GM12878 (cell line): ENCODE data around the gene BARHL1. TPM values are rescaled to one million over a fixed set of nuclear protein-coding genes. Genes with fewer than 3 reads are reported as not detected.

ENCODE experiments used
- ATAC-seq: fragments of 200-7000 bp; cut with Tn5 transposase; 3 replicates; pipeline ENCODE4 v1.9.1; 2020; ENCODE audit warnings: mild to moderate bottlenecking, moderate library complexity
- BruUV-seq: library from RNA; stranded (reverse); fragments of 400-500 nt; replicated peaks from 2 replicates; lab custom pipeline; 2021; lab: Mats Ljungman, UMichigan
- CTCF ChIA-PET: fragments of 300-600 bp; sonication (Branson Sonifier 250); formaldehyde crosslinking; extraction: SDS; loops from one replicate; lab custom pipeline; 2021; ENCODE audit warnings: inconsistent platforms; lab: Yijun Ruan, JAX
- POLR2A ChIA-PET: fragments of 350-600 bp; formaldehyde crosslinking; extraction: SDS; loops from one replicate; lab custom pipeline; 2021; ENCODE audit warnings: inconsistent platforms; lab: Charles Lee
- RAD21 ChIA-PET: fragments of 300-600 bp; sonication (Branson Sonifier 250); formaldehyde crosslinking; loops from one replicate; lab custom pipeline; 2023; ENCODE audit warnings: antibody characterized with exemption; ENCODE audit not compliant: unreplicated experiment; lab: Charles Lee
- SMC1A ChIA-PET: fragments of 300-600 bp; sonication (Branson Sonifier 250); formaldehyde crosslinking; loops from one replicate; lab custom pipeline; 2023; ENCODE audit not compliant: unreplicated experiment, uncharacterized antibody; lab: Charles Lee
- DNase-seq: peaks from one replicate; pipeline ENCODE4 v3.0.0-alpha.2; 2011; ENCODE audit warnings: low read depth, low spot score
- FAIRE-seq: peaks from 3 replicates; lab custom pipeline; 2011; peaks lifted over from hg19 to GRCh38; lab: Jason Lieb, UNC
- H2AFZ ChIP-seq: 2 replicates; pipeline ENCODE4 v1.6.0; 2011; ENCODE audit warnings: low read depth, low read length, control low read depth; ENCODE audit not compliant: control insufficient read depth
- H3K27ac ChIP-seq: 2 replicates; pipeline ENCODE4 v1.5.1; 2011; ENCODE audit warnings: control low read depth; ENCODE audit not compliant: control insufficient read depth, insufficient read depth
- H3K27me3 ChIP-seq, 2 experiments: replicated peaks in 1 of 2; 2 replicates each; pipeline versions ENCODE4 v1.6.0 to v1.6.1; 2011; ENCODE audit warnings: low read length in 1 of 2; ENCODE audit not compliant: control insufficient read depth in 2 of 2, insufficient read depth in 2 of 2
- H3K36me3 ChIP-seq, 2 experiments: 2 replicates each; pipeline ENCODE4 v1.5.1; 2011; ENCODE audit warnings: low read length in 1 of 2; ENCODE audit not compliant: control insufficient read depth in 2 of 2, insufficient read depth in 2 of 2
- H3K4me1 ChIP-seq: 2 replicates; pipeline ENCODE4 v1.6.1; 2011; ENCODE audit warnings: mild to moderate bottlenecking, low read length, moderate library complexity, mixed read lengths; ENCODE audit not compliant: control insufficient read depth, insufficient read depth
- H3K4me2 ChIP-seq: 2 replicates; pipeline ENCODE4 v1.6.0; 2011; ENCODE audit warnings: control low read depth; ENCODE audit not compliant: control insufficient read depth, insufficient read depth
- H3K4me3 ChIP-seq: fragments of 200-600 bp; sonication (generic); 2 replicates; pipeline ENCODE4 v1.5.1; 2016
- H3K79me2 ChIP-seq: 2 replicates; pipeline ENCODE4 v1.6.0; 2011; ENCODE audit warnings: low read length; ENCODE audit not compliant: control insufficient read depth, insufficient read depth
- H3K9ac ChIP-seq: 2 replicates; pipeline ENCODE4 v1.8.0; 2011; ENCODE audit warnings: low read length, control low read depth, mixed read lengths; ENCODE audit not compliant: control insufficient read depth, insufficient read depth
- H3K9me3 ChIP-seq: replicated peaks from 3 replicates; pipeline ENCODE4 v1.5.1; 2011; ENCODE audit warnings: mild to moderate bottlenecking, low read length; ENCODE audit not compliant: control insufficient read depth, insufficient read depth
- H4K20me1 ChIP-seq: 2 replicates; pipeline ENCODE4 v1.6.0; 2011; ENCODE audit not compliant: control insufficient read depth, insufficient read depth
- CHD4 ChIP-seq: fragments of 200-600 bp; sonication (generic); IDR thresholded peaks from 2 replicates; pipeline ENCODE4 v1.6.1; 2016; ENCODE audit warnings: mild to moderate bottlenecking
- CREM ChIP-seq: IDR thresholded peaks from 2 replicates; pipeline ENCODE4 v1.6.1; 2014; ENCODE audit warnings: antibody characterized with exemption, low read depth
- EP300 ChIP-seq, 2 experiments: fragments of 150-350 bp in 1 of 2; IDR thresholded peaks; 2 replicates each; pipeline ENCODE4 v1.6.1; 2011 to 2012; ENCODE audit warnings: low read depth in 2 of 2, low read length in 2 of 2, borderline replicate concordance in 1 of 2, improper control_type of control experiment in 1 of 2, inconsistent platforms in 1 of 2; ENCODE audit not compliant: control insufficient read depth in 1 of 2
- EZH2 ChIP-seq: IDR thresholded peaks from 2 replicates; pipeline ENCODE4 v1.6.1; 2012; ENCODE audit warnings: low read depth, mild to moderate bottlenecking, control low read depth, inconsistent platforms, low read length, borderline replicate concordance; ENCODE audit not compliant: control insufficient read depth
- KLF5 ChIP-seq: fragments of 450-650 bp; IDR thresholded peaks from 2 replicates; pipeline ENCODE4 v1.6.1; 2014; ENCODE audit warnings: mild to moderate bottlenecking; ENCODE audit not compliant: partially characterized antibody
- LARP7 ChIP-seq: fragments of 450-650 bp; IDR thresholded peaks from 2 replicates; pipeline ENCODE4 v1.6.1; 2017; ENCODE audit warnings: mild to moderate bottlenecking
- POLR2AphosphoS2 ChIP-seq: IDR thresholded peaks from 2 replicates; pipeline ENCODE4 v1.6.1; 2011; ENCODE audit warnings: low read depth, mild to moderate bottlenecking, low read length, improper control_type of control experiment, moderate library complexity
- SIN3A ChIP-seq: IDR thresholded peaks from 2 replicates; pipeline ENCODE4 v1.6.1; 2012; ENCODE audit warnings: low read depth, low read length, improper control_type of control experiment
- SP1 ChIP-seq: IDR thresholded peaks from one replicate; pipeline ENCODE4 v1.6.1; 2011; ENCODE audit warnings: low read depth, low read length
- YY1 ChIP-seq: IDR thresholded peaks from 2 replicates; pipeline ENCODE4 v1.6.1; 2011; ENCODE audit warnings: low read depth, mild to moderate bottlenecking, low read length
- WGBS: methylation state at CpG from one replicate; pipeline ENCODE4 v1.1.6; 2016; ENCODE audit warnings: low lambda C conversion rate; ENCODE audit not compliant: insufficient replicate concordance, insufficient coverage; ENCODE audit errors: missing lambda C conversion rate; 5-methylcytosine and 5-hydroxymethylcytosine counted together
- in situ Hi-C: fragments of 300-500 bp; cut with MboI; formaldehyde crosslinking; loops from 9 replicates; pipeline ENCODE4 v1.14.3; 2018; ENCODE audit warnings: mixed read lengths
- intact Hi-C: fragments of 100-400 bp; cut with micrococcal nuclease; formaldehyde crosslinking; loops from one replicate; pipeline ENCODE4 v1.14.2; 2022; ENCODE audit not compliant: unreplicated experiment
- polyA plus RNA-seq, 11 experiments: library from polyadenylated mRNA; depleted of rRNA in 4 of 11; unstranded in 6 of 11; stranded (reverse) in 5 of 11; fragments of >200 nt; fragmentation: Nextera tagmentation in 4 of 11; fragmentation: Illumina TruSeq in 1 of 11; extraction: Ambion mirVana in 4 of 11; extraction: Trizol in 1 of 11; gene quantifications; 1 replicate in 1 of 11; 2 replicates in 10 of 11; pipeline versions ENCODE4 v1.2.1 to v1.2.3, GENCODE V29; 2011 to 2016; ENCODE audit warnings: inconsistent platforms in 2 of 11, missing spikeins in 2 of 11, low read depth in 1 of 11
- total RNA-seq, 4 experiments: library from RNA; depleted of rRNA in 3 of 4; stranded (reverse); fragments of >200 nt in 3 of 4; fragmentation: Illumina TruSeq in 1 of 4; extraction: Trizol in 1 of 4; gene quantifications; 2 replicates each; pipeline versions ENCODE4 v1.2.1 to v1.2.3, GENCODE V29; 2013 to 2021
- TF ChIP-seq, protein P1 (sequence below): fragments of 450-650 bp; IDR thresholded peaks from 2 replicates; pipeline ENCODE4 v1.6.1; 2017; ENCODE audit warnings: mild to moderate bottlenecking, low read depth, inconsistent platforms; ENCODE audit not compliant: poor library complexity, severe bottlenecking
- TF ChIP-seq, protein P2 (sequence below): IDR thresholded peaks from 2 replicates; pipeline ENCODE4 v1.6.1; 2012; ENCODE audit warnings: low read depth, low read length, improper control_type of control experiment
- TF ChIP-seq, protein P3 (sequence below): fragments of 450-650 bp; IDR thresholded peaks from 2 replicates; pipeline ENCODE4 v1.6.1; 2017; ENCODE audit warnings: mild to moderate bottlenecking, moderate library complexity
- TF ChIP-seq, protein P4 (sequence below): fragments of 450-650 bp; IDR thresholded peaks from 2 replicates; pipeline ENCODE4 v1.6.1; 2017; ENCODE audit warnings: mild to moderate bottlenecking
- TF ChIP-seq, protein P5 (sequence below): IDR thresholded peaks from 2 replicates; pipeline ENCODE4 v1.6.1; 2012; ENCODE audit warnings: low read depth, low read length, improper control_type of control experiment

Gene BARHL1
- total and polyA plus RNA-seq, 10 of the 15 experiments (the other 5 are each of a cell fraction or from before 2014, with no cell fraction given) = not detected

DNA sequence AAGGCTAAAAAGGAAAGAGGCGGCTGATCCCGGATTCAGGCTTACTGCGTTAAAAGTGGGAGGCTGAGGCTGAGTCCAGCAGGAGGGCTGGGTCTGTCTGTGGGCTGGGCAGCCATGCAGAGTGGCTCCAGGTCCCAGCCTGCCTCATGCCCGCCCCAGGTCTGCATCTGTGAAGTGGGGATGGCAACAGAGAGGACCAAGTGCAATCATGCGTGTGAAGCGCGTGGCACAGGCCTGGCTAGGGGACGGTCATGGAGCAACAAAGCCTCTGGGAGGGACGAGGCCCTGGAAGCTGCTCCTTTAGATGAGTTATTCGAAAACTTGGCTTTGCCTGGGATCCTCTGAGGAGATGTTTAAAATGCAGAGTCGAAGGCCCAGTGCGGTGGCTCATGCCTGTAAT is 30.4 kb upstream of the BARHL1 start:
- RAD21 ChIA-PET = no interaction called here
- DNase-seq (no peak), ATAC-seq (no peak), FAIRE-seq (no peak)
- H4K20me1 ChIP-seq = no peaks in the 10 kb centered on the region
- H3K4me3 ChIP-seq = no peak overlapping the region
- no peaks in the 10 kb centered on the region for H3K79me2 ChIP-seq
- WGBS = 73% methylated on average over 12 of the region's 12 CpGs
- BruUV-seq = no TSS peak
- H3K36me3 ChIP-seq = no peaks in the 10 kb centered on the region
- no peaks in the 10 kb centered on the region for H3K9me3 ChIP-seq
- H3K27ac ChIP-seq = no peak overlapping the region
- no peak overlapping the region for H3K9ac ChIP-seq
- POLR2A ChIA-PET = no interaction called here
- no peaks in the 10 kb centered on the region; a peak in 1 of 4 replicates for H3K27me3 ChIP-seq
- H2AFZ ChIP-seq = no peak overlapping the region
- CTCF ChIA-PET = no interaction called here
- SMC1A ChIA-PET = no interaction called here
- intact Hi-C loops = no loop called here
- in situ Hi-C loops = no loop called here
- H3K4me2 ChIP-seq = no peak overlapping the region
- no peaks in the 10 kb centered on the region for H3K4me1 ChIP-seq
- no peak for TF ChIP-seq EP300 (IDR thresholded peaks at IDR 0.05; ENCODE audit: borderline replicate concordance in 1 of 2, control insufficient read depth in 1 of 2, low read depth in 2 of 2, low read length in 2 of 2)
- TF ChIP-seq, protein P1, sequence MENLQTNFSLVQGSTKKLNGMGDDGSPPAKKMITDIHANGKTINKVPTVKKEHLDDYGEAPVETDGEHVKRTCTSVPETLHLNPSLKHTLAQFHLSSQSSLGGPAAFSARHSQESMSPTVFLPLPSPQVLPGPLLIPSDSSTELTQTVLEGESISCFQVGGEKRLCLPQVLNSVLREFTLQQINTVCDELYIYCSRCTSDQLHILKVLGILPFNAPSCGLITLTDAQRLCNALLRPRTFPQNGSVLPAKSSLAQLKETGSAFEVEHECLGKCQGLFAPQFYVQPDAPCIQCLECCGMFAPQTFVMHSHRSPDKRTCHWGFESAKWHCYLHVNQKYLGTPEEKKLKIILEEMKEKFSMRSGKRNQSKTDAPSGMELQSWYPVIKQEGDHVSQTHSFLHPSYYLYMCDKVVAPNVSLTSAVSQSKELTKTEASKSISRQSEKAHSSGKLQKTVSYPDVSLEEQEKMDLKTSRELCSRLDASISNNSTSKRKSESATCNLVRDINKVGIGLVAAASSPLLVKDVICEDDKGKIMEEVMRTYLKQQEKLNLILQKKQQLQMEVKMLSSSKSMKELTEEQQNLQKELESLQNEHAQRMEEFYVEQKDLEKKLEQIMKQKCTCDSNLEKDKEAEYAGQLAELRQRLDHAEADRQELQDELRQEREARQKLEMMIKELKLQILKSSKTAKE = no peak
- TF ChIP-seq POLR2AphosphoS2 = no peak
- TF ChIP-seq LARP7 = no peak
- TF ChIP-seq, protein P2, sequence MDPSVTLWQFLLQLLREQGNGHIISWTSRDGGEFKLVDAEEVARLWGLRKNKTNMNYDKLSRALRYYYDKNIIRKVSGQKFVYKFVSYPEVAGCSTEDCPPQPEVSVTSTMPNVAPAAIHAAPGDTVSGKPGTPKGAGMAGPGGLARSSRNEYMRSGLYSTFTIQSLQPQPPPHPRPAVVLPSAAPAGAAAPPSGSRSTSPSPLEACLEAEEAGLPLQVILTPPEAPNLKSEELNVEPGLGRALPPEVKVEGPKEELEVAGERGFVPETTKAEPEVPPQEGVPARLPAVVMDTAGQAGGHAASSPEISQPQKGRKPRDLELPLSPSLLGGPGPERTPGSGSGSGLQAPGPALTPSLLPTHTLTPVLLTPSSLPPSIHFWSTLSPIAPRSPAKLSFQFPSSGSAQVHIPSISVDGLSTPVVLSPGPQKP = no peak
- TF ChIP-seq EZH2 = no peak
- TF ChIP-seq, protein P3, sequence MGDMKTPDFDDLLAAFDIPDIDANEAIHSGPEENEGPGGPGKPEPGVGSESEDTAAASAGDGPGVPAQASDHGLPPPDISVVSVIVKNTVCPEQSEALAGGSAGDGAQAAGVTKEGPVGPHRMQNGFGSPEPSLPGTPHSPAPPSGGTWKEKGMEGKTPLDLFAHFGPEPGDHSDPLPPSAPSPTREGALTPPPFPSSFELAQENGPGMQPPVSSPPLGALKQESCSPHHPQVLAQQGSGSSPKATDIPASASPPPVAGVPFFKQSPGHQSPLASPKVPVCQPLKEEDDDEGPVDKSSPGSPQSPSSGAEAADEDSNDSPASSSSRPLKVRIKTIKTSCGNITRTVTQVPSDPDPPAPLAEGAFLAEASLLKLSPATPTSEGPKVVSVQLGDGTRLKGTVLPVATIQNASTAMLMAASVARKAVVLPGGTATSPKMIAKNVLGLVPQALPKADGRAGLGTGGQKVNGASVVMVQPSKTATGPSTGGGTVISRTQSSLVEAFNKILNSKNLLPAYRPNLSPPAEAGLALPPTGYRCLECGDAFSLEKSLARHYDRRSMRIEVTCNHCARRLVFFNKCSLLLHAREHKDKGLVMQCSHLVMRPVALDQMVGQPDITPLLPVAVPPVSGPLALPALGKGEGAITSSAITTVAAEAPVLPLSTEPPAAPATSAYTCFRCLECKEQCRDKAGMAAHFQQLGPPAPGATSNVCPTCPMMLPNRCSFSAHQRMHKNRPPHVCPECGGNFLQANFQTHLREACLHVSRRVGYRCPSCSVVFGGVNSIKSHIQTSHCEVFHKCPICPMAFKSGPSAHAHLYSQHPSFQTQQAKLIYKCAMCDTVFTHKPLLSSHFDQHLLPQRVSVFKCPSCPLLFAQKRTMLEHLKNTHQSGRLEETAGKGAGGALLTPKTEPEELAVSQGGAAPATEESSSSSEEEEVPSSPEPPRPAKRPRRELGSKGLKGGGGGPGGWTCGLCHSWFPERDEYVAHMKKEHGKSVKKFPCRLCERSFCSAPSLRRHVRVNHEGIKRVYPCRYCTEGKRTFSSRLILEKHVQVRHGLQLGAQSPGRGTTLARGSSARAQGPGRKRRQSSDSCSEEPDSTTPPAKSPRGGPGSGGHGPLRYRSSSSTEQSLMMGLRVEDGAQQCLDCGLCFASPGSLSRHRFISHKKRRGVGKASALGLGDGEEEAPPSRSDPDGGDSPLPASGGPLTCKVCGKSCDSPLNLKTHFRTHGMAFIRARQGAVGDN = no peak
- TF ChIP-seq, protein P4, sequence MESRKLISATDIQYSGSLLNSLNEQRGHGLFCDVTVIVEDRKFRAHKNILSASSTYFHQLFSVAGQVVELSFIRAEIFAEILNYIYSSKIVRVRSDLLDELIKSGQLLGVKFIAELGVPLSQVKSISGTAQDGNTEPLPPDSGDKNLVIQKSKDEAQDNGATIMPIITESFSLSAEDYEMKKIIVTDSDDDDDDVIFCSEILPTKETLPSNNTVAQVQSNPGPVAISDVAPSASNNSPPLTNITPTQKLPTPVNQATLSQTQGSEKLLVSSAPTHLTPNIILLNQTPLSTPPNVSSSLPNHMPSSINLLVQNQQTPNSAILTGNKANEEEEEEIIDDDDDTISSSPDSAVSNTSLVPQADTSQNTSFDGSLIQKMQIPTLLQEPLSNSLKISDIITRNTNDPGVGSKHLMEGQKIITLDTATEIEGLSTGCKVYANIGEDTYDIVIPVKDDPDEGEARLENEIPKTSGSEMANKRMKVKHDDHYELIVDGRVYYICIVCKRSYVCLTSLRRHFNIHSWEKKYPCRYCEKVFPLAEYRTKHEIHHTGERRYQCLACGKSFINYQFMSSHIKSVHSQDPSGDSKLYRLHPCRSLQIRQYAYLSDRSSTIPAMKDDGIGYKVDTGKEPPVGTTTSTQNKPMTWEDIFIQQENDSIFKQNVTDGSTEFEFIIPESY = no peak
- TF ChIP-seq CHD4 = no peak
- TF ChIP-seq, protein P5, sequence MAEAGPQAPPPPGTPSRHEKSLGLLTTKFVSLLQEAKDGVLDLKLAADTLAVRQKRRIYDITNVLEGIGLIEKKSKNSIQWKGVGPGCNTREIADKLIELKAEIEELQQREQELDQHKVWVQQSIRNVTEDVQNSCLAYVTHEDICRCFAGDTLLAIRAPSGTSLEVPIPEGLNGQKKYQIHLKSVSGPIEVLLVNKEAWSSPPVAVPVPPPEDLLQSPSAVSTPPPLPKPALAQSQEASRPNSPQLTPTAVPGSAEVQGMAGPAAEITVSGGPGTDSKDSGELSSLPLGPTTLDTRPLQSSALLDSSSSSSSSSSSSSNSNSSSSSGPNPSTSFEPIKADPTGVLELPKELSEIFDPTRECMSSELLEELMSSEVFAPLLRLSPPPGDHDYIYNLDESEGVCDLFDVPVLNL = no peak
- TF ChIP-seq SP1 = no peak
- TF ChIP-seq SIN3A = no peak
- TF ChIP-seq CREM = no peak
- no peak for TF ChIP-seq KLF5
- no peak for TF ChIP-seq YY1
